ENCODE results near the gene SEMA7A.

SEMA7A gene

DNA sequence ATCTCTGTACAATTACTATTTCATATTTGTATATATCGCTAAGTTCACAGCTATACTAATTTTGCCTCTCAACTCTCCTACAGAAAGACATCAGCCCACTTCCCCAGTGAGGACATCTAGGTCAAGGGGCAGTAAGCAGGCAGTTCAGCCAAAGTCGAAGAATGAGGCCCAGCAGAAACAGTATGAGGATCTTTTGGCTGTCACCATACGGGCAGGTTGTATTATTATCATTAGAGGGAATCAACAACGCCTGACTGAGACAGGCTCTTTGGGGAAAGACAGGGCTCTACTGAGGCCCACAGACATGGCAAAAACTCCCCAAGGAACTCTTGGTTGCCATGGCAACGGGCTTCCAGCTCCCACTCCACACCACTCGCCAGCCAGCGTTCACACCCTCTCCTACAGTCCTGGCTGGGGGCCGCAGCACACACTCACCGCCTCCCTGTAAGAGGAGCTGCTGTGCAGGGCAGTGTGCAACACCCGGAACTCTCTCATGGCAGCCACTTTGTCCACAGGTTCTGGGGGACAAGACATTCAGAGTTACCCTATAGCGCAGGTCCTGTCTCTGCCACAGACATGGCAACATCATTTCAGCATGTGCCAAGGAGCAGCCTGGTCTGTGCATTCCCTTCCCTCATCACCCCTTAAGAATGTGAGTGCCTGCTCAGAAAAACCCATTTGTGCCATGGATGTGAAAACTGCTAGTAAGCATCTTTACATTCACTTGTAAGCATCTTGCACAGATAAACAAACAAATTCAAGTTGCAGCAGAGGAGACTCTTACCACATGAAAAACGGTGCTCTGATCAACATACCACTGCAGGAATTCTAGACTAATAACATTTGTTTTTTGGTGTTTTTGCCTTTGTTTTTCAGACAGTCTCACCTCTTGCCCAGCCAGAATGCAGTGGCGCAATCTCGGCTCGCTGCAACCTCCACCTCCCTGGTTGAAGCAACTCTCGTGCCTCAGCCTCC, 18.4 kb upstream of the SEMA7A start:
- Histone ChIP-seq H3K36me3 (ENCODE audit: control insufficient read depth, low read length) (peaks cover 41% of the 10 kb centered on the region), H3K9me3 (ENCODE audit: control insufficient read depth, insufficient read depth, low read length) (no peaks in the 10 kb centered on the region), H3K79me2 (ENCODE audit: control insufficient read depth, low read length) (no peaks in the 10 kb centered on the region), H3K4me2 (ENCODE audit: low read length) (no peak overlapping the region), H4K20me1 (ENCODE audit: control insufficient read depth, insufficient read depth, low read depth, low read length) (no peaks in the 10 kb centered on the region), H3F3A (ENCODE audit: control insufficient read depth, insufficient read depth) (no peaks in the 10 kb centered on the region), H3K9me2 (replicated peaks; ENCODE audit: control insufficient read depth, low read length) (no peaks in the 10 kb centered on the region), H3K27ac (ENCODE audit: low read depth, low read length) (no peak overlapping the region), H3K4me1 (ENCODE audit: control insufficient read depth, low read length) (no peaks in the 10 kb centered on the region), H3K27me3 (ENCODE audit: control insufficient read depth, low read length) (no peaks in the 10 kb centered on the region), H3K4me3 (ENCODE audit: low read length) (no peak overlapping the region)
- TF ChIP-seq, protein P1, sequence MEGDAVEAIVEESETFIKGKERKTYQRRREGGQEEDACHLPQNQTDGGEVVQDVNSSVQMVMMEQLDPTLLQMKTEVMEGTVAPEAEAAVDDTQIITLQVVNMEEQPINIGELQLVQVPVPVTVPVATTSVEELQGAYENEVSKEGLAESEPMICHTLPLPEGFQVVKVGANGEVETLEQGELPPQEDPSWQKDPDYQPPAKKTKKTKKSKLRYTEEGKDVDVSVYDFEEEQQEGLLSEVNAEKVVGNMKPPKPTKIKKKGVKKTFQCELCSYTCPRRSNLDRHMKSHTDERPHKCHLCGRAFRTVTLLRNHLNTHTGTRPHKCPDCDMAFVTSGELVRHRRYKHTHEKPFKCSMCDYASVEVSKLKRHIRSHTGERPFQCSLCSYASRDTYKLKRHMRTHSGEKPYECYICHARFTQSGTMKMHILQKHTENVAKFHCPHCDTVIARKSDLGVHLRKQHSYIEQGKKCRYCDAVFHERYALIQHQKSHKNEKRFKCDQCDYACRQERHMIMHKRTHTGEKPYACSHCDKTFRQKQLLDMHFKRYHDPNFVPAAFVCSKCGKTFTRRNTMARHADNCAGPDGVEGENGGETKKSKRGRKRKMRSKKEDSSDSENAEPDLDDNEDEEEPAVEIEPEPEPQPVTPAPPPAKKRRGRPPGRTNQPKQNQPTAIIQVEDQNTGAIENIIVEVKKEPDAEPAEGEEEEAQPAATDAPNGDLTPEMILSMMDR (IDR thresholded peaks at IDR 0.05; ENCODE audit: low read depth, low read length, poor library complexity, severe bottlenecking): no peak
- no peak for TF ChIP-seq EZH2phosphoT487 (IDR thresholded peaks at IDR 0.05; ENCODE audit: borderline replicate concordance, low read length)

DNA sequence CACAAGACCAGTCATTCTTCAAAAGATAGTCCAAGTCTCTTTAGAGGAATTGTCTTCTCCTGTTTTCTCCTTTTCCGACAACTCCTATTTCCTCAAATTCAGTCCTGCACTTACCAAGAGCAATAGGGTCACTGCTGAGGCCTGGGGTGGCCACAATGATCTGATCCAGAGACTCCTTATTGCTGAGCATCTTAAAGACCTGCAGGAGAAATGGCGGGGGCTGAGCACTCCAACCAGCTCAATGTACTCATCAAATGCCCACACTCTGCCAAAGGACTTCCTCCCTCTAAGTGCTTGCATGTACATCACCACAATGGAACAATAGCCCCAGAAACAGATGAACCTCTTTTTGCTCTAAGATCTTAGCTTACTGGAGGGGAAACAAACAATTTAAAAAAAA, 17.6 kb upstream of the SEMA7A start:
- Histone ChIP-seq H3F3A (ENCODE audit: control insufficient read depth, insufficient read depth) (no peaks in the 10 kb centered on the region), H4K20me1 (ENCODE audit: control insufficient read depth, insufficient read depth, low read depth, low read length) (no peaks in the 10 kb centered on the region), H3K9me2 (replicated peaks; ENCODE audit: control insufficient read depth, low read length) (no peaks in the 10 kb centered on the region), H3K79me2 (ENCODE audit: control insufficient read depth, low read length) (no peaks in the 10 kb centered on the region), H3K9me3 (ENCODE audit: control insufficient read depth, insufficient read depth, low read length) (no peaks in the 10 kb centered on the region), H3K27ac (ENCODE audit: low read depth, low read length) (no peak overlapping the region), H3K4me2 (ENCODE audit: low read length) (no peak overlapping the region), H3K36me3 (ENCODE audit: control insufficient read depth, low read length) (peaks cover 42% of the 10 kb centered on the region), H3K27me3 (ENCODE audit: control insufficient read depth, low read length) (no peaks in the 10 kb centered on the region), H3K4me1 (ENCODE audit: control insufficient read depth, low read length) (no peaks in the 10 kb centered on the region), H3K4me3 (ENCODE audit: low read length) (no peak overlapping the region)
- no peak for TF ChIP-seq EZH2phosphoT487 (IDR thresholded peaks at IDR 0.05; ENCODE audit: borderline replicate concordance, low read length)
- TF ChIP-seq, protein P1 (IDR thresholded peaks at IDR 0.05; ENCODE audit: low read depth, low read length, poor library complexity, severe bottlenecking): no peak

DNA sequence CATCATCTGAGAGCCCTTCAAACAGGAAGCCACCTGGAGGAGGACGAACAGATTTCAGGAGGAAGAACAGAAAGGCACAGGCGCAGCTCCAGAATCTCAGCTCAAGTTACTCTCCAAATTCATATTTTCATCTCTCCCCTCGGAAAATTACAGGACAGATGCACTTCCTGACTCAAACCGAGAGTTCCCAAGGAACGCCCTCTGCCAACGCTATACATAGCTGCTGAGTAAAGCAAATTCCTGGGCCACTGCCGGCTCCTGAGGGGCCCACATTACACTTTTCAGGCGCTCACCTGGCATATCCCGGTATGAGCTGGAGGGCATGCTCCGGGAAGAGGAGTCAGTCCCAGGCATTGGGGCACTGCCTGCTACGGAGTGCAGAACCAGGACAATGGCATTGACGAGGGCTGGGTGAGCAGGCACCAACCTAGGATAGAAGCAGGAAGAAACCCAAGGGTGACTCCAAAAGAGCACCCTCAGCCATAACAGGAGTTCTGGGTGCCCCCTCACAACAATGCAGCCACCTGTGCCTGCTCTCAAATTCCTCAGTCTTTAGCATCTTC, 16.0 kb upstream of the SEMA7A start:
- Histone ChIP-seq H3K36me3 (ENCODE audit: control insufficient read depth, low read length) (peaks cover 32% of the 10 kb centered on the region; the same call in 1 of the 2 replicates), H3K4me1 (ENCODE audit: control insufficient read depth, low read length) (no peaks in the 10 kb centered on the region), H3K4me2 (ENCODE audit: low read length) (no peak overlapping the region), H3K27ac (ENCODE audit: low read depth, low read length) (no peak overlapping the region), H3F3A (ENCODE audit: control insufficient read depth, insufficient read depth) (no peaks in the 10 kb centered on the region), H3K27me3 (ENCODE audit: control insufficient read depth, low read length) (no peaks in the 10 kb centered on the region), H3K79me2 (ENCODE audit: control insufficient read depth, low read length) (no peaks in the 10 kb centered on the region), H4K20me1 (ENCODE audit: control insufficient read depth, insufficient read depth, low read depth, low read length) (no peaks in the 10 kb centered on the region), H3K9me3 (ENCODE audit: control insufficient read depth, insufficient read depth, low read length) (no peaks in the 10 kb centered on the region), H3K9me2 (replicated peaks; ENCODE audit: control insufficient read depth, low read length) (no peaks in the 10 kb centered on the region), H3K4me3 (ENCODE audit: low read length) (no peak overlapping the region)
- TF ChIP-seq EZH2phosphoT487 (IDR thresholded peaks at IDR 0.05; ENCODE audit: borderline replicate concordance, low read length): no peak
- TF ChIP-seq, protein P1 (IDR thresholded peaks at IDR 0.05; ENCODE audit: low read depth, low read length, poor library complexity, severe bottlenecking): no peak
